ENCODE results near the gene ZNF608. TPM values are rescaled to one million over a fixed set of nuclear protein-coding genes. Genes with fewer than 3 reads are reported as not detected.

The ZNF608 gene
- total RNA-seq, 1 experiment from 2014 or later, result 1.9 TPM

DNA sequence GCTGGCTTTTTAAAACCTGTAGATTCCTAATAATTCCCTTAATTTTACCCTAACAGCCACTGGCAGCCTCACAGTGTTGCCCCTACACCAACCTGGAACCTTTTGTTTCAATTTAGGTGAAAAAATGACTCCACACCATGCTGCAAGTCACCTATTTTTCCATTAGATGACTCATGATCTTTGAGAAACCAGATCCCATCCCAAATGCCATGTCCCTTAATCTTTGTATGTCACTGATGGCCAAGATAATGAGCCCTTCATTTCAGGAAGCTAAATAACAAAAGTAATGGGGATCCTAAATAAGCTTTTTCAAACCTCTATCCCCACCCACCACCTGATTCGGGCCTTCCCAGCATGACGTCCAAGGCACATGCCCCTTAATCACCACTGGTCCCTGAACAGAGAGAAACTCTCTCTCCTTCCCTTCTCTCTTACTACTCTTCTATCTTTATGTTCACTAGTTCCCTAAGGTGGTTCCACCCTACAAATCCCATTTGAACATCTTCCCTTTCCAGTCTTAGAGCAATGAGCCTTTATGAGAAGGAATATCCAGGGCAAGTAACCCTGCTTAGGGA lies 33.6 kb downstream of the ZNF608 start:
- ChIA-PET CTCF (no interaction called here), POLR2A (ENCODE audit: low non-redundant PET) (no interaction called here)
- Histone ChIP-seq H3K4me3 (ENCODE audit: low read depth, low read length, poor library complexity, severe bottlenecking) (no peak overlapping the region), H3K27me3 (replicated peaks; ENCODE audit: insufficient read depth, low read depth, low read length, poor library complexity) (no peaks in the 10 kb centered on the region), H3K36me3 (ENCODE audit: insufficient read depth, low read length, poor library complexity, severe bottlenecking) (no peaks in the 10 kb centered on the region), H3K9me3 (ENCODE audit: low read depth, low read length, poor library complexity, severe bottlenecking) (no peaks in the 10 kb centered on the region), H3K27ac (ENCODE audit: low read depth, low read length, poor library complexity, severe bottlenecking) (no peak overlapping the region), H3K4me1 (ENCODE audit: insufficient read depth, low read length, poor library complexity, severe bottlenecking) (no peaks in the 10 kb centered on the region)
- DNase-seq (ENCODE audit: low spot score), result no peak
- intact Hi-C loops (cut with micrococcal nuclease; ENCODE audit: unreplicated experiment), result no loop called here
- no TSS peak for BruUV-seq (replicated peaks)
- no peak for TF ChIP-seq EZH2 (IDR thresholded peaks at IDR 0.05; ENCODE audit: borderline replicate concordance, low read depth, low read length, poor library complexity, severe bottlenecking)
- TF ChIP-seq, protein P1, sequence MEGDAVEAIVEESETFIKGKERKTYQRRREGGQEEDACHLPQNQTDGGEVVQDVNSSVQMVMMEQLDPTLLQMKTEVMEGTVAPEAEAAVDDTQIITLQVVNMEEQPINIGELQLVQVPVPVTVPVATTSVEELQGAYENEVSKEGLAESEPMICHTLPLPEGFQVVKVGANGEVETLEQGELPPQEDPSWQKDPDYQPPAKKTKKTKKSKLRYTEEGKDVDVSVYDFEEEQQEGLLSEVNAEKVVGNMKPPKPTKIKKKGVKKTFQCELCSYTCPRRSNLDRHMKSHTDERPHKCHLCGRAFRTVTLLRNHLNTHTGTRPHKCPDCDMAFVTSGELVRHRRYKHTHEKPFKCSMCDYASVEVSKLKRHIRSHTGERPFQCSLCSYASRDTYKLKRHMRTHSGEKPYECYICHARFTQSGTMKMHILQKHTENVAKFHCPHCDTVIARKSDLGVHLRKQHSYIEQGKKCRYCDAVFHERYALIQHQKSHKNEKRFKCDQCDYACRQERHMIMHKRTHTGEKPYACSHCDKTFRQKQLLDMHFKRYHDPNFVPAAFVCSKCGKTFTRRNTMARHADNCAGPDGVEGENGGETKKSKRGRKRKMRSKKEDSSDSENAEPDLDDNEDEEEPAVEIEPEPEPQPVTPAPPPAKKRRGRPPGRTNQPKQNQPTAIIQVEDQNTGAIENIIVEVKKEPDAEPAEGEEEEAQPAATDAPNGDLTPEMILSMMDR (conservative IDR thresholded peaks at IDR 0.05; ENCODE audit: low read depth, low read length), result no peak

DNA sequence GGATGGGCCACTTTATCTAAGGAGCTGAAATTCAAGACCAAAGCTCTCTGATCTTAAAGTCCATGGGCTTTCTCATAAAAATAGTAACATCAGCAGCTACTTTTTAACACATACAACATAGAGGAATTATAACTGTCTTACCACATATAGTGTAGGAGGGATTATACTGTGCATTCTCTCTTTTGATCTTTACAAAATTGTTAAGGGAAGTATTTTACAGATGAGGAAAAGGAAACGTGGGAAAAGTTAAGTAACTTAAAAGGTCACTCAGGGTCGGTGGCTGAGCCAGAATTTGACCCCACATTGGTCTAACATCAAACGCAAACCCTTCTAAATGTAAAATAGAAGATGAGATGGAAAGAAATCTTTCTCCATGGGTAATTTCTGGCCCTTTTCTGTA lies 38.4 kb downstream of the ZNF608 start:
- Histone ChIP-seq H3K27ac (ENCODE audit: low read depth, low read length, poor library complexity, severe bottlenecking) (no peak overlapping the region), H3K9me3 (ENCODE audit: low read depth, low read length, poor library complexity, severe bottlenecking) (no peaks in the 10 kb centered on the region), H3K4me1 (ENCODE audit: insufficient read depth, low read length, poor library complexity, severe bottlenecking) (no peaks in the 10 kb centered on the region), H3K27me3 (replicated peaks; ENCODE audit: insufficient read depth, low read depth, low read length, poor library complexity) (no peaks in the 10 kb centered on the region), H3K36me3 (ENCODE audit: insufficient read depth, low read length, poor library complexity, severe bottlenecking) (no peaks in the 10 kb centered on the region), H3K4me3 (ENCODE audit: low read depth, low read length, poor library complexity, severe bottlenecking) (no peak overlapping the region)
- intact Hi-C loops (cut with micrococcal nuclease; ENCODE audit: unreplicated experiment), result no loop called here
- BruUV-seq (replicated peaks), result no TSS peak
- no peak for DNase-seq (ENCODE audit: low spot score)
- ChIA-PET CTCF (no interaction called here), POLR2A (ENCODE audit: low non-redundant PET) (no interaction called here)
- TF ChIP-seq, protein P1 (conservative IDR thresholded peaks at IDR 0.05; ENCODE audit: low read depth, low read length), result no peak
- TF ChIP-seq EZH2 (IDR thresholded peaks at IDR 0.05; ENCODE audit: borderline replicate concordance, low read depth, low read length, poor library complexity, severe bottlenecking), result no peak

DNA sequence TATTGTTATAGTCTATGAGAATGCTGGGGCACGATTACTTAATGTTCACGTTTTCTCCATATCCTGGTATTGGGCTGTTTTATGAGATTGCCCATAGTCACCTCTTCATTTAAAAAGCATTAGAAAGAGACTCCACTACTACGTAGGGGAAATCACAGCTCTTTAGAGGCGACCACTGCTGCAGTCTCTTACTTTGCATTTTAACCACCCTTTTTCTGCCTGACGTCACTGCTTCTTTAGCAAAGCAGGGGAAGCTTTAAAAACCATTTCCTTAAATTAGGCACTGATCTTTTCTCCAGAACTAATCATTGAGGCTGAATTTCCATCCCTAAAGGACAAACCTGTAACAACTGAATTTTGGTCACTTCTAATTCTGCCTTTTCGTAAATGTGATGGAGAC lies 38.9 kb downstream of the ZNF608 start:
- H3K27me3 ChIP-seq (replicated peaks; ENCODE audit: insufficient read depth, low read depth, low read length, poor library complexity), result no peaks in the 10 kb centered on the region
- intact Hi-C loops (cut with micrococcal nuclease; ENCODE audit: unreplicated experiment), result no loop called here
- no peak overlapping the region for H3K4me3 ChIP-seq (ENCODE audit: low read depth, low read length, poor library complexity, severe bottlenecking)
- H3K36me3 ChIP-seq (ENCODE audit: insufficient read depth, low read length, poor library complexity, severe bottlenecking), result no peaks in the 10 kb centered on the region
- ChIA-PET POLR2A (ENCODE audit: low non-redundant PET) (no interaction called here), CTCF (no interaction called here)
- DNase-seq (ENCODE audit: low spot score), result no peak
- no peak for TF ChIP-seq EZH2 (IDR thresholded peaks at IDR 0.05; ENCODE audit: borderline replicate concordance, low read depth, low read length, poor library complexity, severe bottlenecking)
- TF ChIP-seq, protein P1 (conservative IDR thresholded peaks at IDR 0.05; ENCODE audit: low read depth, low read length), result no peak
- no peaks in the 10 kb centered on the region for H3K4me1 ChIP-seq (ENCODE audit: insufficient read depth, low read length, poor library complexity, severe bottlenecking)
- BruUV-seq (replicated peaks), result no TSS peak
- no peak overlapping the region for H3K27ac ChIP-seq (ENCODE audit: low read depth, low read length, poor library complexity, severe bottlenecking)
- H3K9me3 ChIP-seq (ENCODE audit: low read depth, low read length, poor library complexity, severe bottlenecking), result no peaks in the 10 kb centered on the region

Data from A673 (cell line).